GM21717 (cell line): Measurements from ENCODE around the gene UGT1A8.

Experiments used
- ATAC-seq: cut with Tn5 transposase; IDR thresholded peaks from one replicate; pipeline ENCODE4 v1.9.1; 2021; ENCODE audit warnings: mild to moderate bottlenecking, moderate library complexity; ENCODE audit not compliant: unreplicated experiment

UGT1A8 gene

GRCh38 chr2:233796254-233796653, 178.8 kb downstream of the UGT1A8 start:
- ATAC-seq, result no peak

GRCh38 chr2:233798335-233799086, 181.1 kb downstream of the UGT1A8 start:
- no peak for ATAC-seq

- ATAC-seq, result no peak
Observed at GRCh38 chr2:233799087-233799665, 181.7 kb downstream of the UGT1A8 start.

GRCh38 chr2:233799716-233800115, 182.3 kb downstream of the UGT1A8 start:
- no peak for ATAC-seq

- no peak for ATAC-seq
Observed at GRCh38 chr2:233800208-233800607, 182.8 kb downstream of the UGT1A8 start.

GRCh38 chr2:233801357-233802131, 184.1 kb downstream of the UGT1A8 start:
- no peak for ATAC-seq

GRCh38 chr2:233802132-233802815, 184.8 kb downstream of the UGT1A8 start:
- no peak for ATAC-seq

- ATAC-seq, result no peak
Observed at GRCh38 chr2:233803292-233803911, 186.0 kb downstream of the UGT1A8 start.

- no peak for ATAC-seq
Observed at GRCh38 chr2:233803994-233804393, 186.6 kb downstream of the UGT1A8 start.

- no peak for ATAC-seq
Observed at GRCh38 chr2:233807215-233807865, 189.9 kb downstream of the UGT1A8 start.

- ATAC-seq, result no peak
Observed at GRCh38 chr2:233807966-233808935, 190.8 kb downstream of the UGT1A8 start.

GRCh38 chr2:233810385-233810784, 193.0 kb downstream of the UGT1A8 start:
- ATAC-seq, result no peak

GRCh38 chr2:233811087-233811486, 193.7 kb downstream of the UGT1A8 start:
- ATAC-seq, result no peak

GRCh38 chr2:233811732-233812131, 194.3 kb downstream of the UGT1A8 start:
- no peak for ATAC-seq

- ATAC-seq, result no peak
Observed at GRCh38 chr2:233813236-233814055, 196.0 kb downstream of the UGT1A8 start.

- ATAC-seq, result no peak
Observed at GRCh38 chr2:233814056-233814835, 196.8 kb downstream of the UGT1A8 start.

GRCh38 chr2:233815861-233816260, 198.4 kb downstream of the UGT1A8 start:
- ATAC-seq, result no peak

- no peak for ATAC-seq
Observed at GRCh38 chr2:233816334-233816733, 198.9 kb downstream of the UGT1A8 start.
